PFSK-1 (cell line): Measurements from ENCODE around the gene NFE2L1.

Source experiments
- POLR2AphosphoS5 ChIP-seq: IDR thresholded peaks from 2 replicates; pipeline ENCODE4 v1.6.1; 2012; ENCODE audit warnings: low read depth, mild to moderate bottlenecking, control low read depth, low read length, moderate library complexity
- TF ChIP-seq, protein P1 (sequence below), 2 experiments: IDR thresholded peaks; 2 replicates each; pipeline versions ENCODE4 v1.6.1 to v1.8.0; 2011 to 2012; ENCODE audit warnings: low read depth in 2 of 2, low read length in 2 of 2, control low read depth in 1 of 2, inconsistent platforms in 1 of 2, mild to moderate bottlenecking in 1 of 2, moderate library complexity in 1 of 2; ENCODE audit not compliant: insufficient read depth in 1 of 2

- no peak for TF ChIP-seq POLR2AphosphoS5
- TF ChIP-seq, protein P1, sequence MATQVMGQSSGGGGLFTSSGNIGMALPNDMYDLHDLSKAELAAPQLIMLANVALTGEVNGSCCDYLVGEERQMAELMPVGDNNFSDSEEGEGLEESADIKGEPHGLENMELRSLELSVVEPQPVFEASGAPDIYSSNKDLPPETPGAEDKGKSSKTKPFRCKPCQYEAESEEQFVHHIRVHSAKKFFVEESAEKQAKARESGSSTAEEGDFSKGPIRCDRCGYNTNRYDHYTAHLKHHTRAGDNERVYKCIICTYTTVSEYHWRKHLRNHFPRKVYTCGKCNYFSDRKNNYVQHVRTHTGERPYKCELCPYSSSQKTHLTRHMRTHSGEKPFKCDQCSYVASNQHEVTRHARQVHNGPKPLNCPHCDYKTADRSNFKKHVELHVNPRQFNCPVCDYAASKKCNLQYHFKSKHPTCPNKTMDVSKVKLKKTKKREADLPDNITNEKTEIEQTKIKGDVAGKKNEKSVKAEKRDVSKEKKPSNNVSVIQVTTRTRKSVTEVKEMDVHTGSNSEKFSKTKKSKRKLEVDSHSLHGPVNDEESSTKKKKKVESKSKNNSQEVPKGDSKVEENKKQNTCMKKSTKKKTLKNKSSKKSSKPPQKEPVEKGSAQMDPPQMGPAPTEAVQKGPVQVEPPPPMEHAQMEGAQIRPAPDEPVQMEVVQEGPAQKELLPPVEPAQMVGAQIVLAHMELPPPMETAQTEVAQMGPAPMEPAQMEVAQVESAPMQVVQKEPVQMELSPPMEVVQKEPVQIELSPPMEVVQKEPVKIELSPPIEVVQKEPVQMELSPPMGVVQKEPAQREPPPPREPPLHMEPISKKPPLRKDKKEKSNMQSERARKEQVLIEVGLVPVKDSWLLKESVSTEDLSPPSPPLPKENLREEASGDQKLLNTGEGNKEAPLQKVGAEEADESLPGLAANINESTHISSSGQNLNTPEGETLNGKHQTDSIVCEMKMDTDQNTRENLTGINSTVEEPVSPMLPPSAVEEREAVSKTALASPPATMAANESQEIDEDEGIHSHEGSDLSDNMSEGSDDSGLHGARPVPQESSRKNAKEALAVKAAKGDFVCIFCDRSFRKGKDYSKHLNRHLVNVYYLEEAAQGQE (IDR thresholded peaks at IDR 0.05; ENCODE audit: insufficient read depth in 1 of 2, low read depth in 2 of 2, low read length in 2 of 2) = no peak
Measured at GRCh38 chr17:48003417-48004151, 44.6 kb upstream of the NFE2L1 start.
